Caki2 (cell line): ENCODE measurements around the gene SERPINB13. TPM values are rescaled to one million over a fixed set of nuclear protein-coding genes. Genes with fewer than 3 reads are reported as not detected.

Experiments used
- DNase-seq: peaks from one replicate; pipeline ENCODE4 v3.0.0-alpha.2; 2015; ENCODE audit warnings: low read depth
- in situ Hi-C: cut with HindIII; loops from 2 replicates; pipeline ENCODE4 v1.10.0; 2016; ENCODE audit warnings: low sequenced_read_pairs, low pct_unique_long_range_greater_than_20kb, mixed read lengths
- total RNA-seq: library from RNA; depleted of rRNA; stranded (reverse); fragments of >200 nt; shearing (Covaris generic); gene quantifications from 2 replicates; pipeline ENCODE4 v1.2.3, GENCODE V29; 2014; ENCODE audit warnings: low replicate concordance

SERPINB13 gene
- total RNA-seq, 1 experiment from 2014 or later = not detected

- in situ Hi-C loops = no loop called here
- DNase-seq = no peak
Observed at GRCh38 chr18:63579616-63580015, 7.5 kb upstream of the SERPINB13 start.

DNA sequence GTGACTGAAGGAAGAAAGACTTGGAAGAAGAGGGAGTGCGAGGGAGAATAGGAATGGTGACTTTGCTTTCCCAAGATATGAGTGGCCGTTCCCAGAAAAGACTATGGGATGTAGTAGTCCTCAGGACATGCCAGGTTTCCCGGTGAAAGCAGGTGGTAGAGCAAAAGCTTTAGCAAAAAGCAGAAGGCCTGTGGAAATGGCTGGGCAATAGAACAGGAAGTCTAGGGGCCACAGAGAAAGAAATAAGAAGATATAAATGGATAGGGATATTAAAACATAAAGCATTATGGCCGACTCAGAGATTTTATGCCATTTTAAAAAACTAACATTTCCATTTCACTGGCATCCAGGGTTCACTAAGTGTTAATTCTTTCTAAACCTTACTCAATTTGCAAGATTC lies 1.2 kb upstream of the SERPINB13 start:
- in situ Hi-C loops = no loop called here
- no peak for DNase-seq

- in situ Hi-C loops = no loop called here
- DNase-seq = no peak
Observed at GRCh38 chr18:63586431-63586830, 712 bp upstream of the SERPINB13 start.

DNA sequence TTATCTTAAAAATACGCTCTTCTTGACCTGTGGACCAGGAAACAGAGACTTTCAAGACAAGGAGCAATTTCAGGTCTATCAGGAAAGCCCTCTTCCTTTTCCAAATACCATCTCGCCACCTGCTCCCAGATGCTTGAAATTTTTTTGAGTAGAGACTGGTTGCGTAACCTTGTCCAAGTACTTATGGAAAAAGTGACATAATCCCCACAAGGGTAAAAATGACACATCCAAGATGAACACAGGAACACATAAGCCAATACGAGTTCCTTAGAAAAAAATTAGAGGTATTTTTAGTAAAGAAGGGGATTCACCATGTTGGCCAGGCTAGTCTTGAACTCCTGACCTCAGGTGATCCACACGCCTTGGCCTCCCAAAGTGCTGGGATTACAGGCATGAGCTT lies 1.8 kb downstream of the SERPINB13 start:
- DNase-seq = no peak
- in situ Hi-C loops = no loop called here

DNA sequence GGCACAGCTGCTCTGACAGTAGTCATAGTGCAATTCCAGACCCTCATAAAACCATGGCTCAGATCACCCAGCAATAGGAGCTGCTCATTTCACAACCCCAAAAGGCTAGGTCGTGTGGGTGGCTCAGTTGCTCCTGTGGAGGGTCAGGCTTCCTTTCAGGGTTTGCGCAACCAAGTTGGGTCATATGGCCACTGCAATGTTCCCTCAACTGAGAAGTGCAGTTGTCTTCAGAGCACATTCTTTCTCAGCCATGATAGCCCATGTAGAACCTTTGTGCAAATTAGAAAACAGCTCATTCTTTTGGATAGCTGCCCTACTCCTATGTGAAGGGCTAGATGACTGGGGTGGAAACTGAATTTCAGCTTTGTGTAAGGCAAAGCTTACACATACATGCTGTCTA lies 3.2 kb downstream of the SERPINB13 start:
- in situ Hi-C loops = no loop called here

DNA sequence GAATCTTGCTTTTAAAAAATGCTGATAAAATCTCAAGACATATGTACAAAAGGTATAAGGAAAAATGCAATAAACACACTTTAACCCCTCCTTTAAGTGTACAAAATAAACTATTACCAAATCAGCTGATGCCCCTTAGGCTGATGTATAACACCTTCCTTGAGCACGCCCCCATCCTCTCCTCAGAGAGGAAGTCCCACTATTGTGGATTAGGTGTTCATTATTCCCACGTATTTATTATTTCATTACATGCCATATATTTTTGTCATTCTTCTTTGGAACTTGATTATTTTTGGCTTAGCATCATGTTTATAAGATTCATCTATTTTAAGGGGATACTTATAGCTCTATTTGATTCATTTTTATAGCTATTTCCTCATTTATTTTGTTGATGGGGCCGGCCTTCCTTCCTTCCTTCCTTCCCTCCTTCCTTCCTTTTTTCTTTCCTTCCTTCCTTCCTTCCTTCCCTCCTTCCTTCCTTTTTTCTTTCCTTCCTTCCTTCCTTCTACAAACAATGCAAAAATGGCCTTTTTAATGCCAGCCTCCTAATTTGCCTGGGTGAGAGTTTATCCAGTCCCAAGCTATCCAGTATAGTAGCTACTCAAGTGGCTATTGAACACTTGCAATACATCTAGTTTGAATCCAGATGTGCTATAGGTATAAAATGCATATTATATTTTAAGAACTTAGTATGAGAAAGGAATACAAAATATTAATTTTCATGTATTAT lies 4.0 kb downstream of the SERPINB13 start:
- DNase-seq = no peak
- in situ Hi-C loops = no loop called here

More for the DNA sequence above, 3.2 kb downstream of the SERPINB13 start:
- DNase-seq = no peak

DNA sequence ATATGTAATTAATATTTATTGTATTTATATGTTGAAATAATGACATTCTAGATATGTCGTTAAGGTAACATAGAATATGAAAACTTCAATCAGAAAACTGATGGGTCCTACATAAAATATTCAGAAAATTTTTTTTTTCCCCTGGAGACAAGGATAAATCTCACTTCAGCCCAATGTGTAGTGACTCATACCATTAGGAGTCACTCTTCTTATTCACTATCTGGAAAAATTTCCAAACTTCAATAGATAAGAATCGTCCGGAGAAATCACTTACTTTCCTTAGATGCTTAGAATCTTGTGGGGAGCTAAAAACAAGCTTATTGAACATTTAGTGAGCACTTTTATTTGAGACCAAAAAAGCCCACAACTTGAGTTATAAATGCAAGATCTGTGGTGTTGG lies 4.6 kb downstream of the SERPINB13 start:
- in situ Hi-C loops = no loop called here
- DNase-seq = no peak

- in situ Hi-C loops = no loop called here
- DNase-seq = no peak
Observed at GRCh38 chr18:63592471-63592870, 5.3 kb downstream of the SERPINB13 start.

- in situ Hi-C loops = no loop called here
- no peak for DNase-seq
Observed at GRCh38 chr18:63596964-63597363, 9.8 kb downstream of the SERPINB13 start.

DNA sequence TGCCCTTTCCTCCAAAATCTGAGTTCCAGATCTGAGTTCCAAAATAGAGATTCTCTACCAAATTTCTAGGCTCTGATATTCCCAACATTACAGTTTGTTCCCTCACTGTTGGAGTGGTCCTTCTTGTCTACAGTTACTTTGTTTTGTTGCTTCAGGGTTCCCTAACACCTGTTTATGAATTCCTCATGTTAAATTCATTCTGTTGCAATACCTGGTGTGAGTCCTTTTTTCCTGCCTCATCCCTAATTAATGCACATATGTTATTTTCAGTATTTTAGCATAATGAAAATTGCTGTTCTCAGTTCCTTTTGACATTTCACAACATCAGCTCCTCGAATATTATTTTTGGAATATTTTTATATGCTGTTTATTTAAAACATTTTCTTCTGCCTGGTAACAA lies 16.2 kb downstream of the SERPINB13 start:
- in situ Hi-C loops = no loop called here
- DNase-seq = no peak

DNA sequence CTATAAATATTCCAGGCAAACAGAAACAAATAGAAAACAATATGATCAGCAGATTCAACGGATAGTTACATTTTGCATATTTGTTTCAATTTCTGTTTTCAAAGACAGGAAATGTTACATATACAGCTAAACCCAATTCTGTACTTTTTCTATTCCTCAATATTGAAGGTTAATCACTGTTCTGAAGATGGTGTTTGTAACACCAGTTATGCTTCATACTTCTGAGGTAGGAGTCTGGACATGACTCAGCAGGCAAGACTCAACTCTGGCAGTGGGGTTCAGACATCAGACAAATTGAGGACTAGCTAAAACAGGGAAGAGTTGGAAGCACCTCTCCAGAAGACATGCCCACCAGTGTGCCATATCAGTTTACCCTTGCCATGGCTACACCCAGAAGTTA lies 16.6 kb downstream of the SERPINB13 start:
- DNase-seq = no peak
- in situ Hi-C loops = no loop called here

- DNase-seq = no peak
- in situ Hi-C loops = no loop called here
Observed at GRCh38 chr18:63604791-63605567, 17.8 kb downstream of the SERPINB13 start.

- DNase-seq = no peak
- in situ Hi-C loops = no loop called here
Observed at GRCh38 chr18:63606526-63606925, 19.4 kb downstream of the SERPINB13 start.

GRCh38 chr18:63613420-63613819 lies 26.3 kb downstream of the SERPINB13 start:
- in situ Hi-C loops = no loop called here
- no peak for DNase-seq

DNA sequence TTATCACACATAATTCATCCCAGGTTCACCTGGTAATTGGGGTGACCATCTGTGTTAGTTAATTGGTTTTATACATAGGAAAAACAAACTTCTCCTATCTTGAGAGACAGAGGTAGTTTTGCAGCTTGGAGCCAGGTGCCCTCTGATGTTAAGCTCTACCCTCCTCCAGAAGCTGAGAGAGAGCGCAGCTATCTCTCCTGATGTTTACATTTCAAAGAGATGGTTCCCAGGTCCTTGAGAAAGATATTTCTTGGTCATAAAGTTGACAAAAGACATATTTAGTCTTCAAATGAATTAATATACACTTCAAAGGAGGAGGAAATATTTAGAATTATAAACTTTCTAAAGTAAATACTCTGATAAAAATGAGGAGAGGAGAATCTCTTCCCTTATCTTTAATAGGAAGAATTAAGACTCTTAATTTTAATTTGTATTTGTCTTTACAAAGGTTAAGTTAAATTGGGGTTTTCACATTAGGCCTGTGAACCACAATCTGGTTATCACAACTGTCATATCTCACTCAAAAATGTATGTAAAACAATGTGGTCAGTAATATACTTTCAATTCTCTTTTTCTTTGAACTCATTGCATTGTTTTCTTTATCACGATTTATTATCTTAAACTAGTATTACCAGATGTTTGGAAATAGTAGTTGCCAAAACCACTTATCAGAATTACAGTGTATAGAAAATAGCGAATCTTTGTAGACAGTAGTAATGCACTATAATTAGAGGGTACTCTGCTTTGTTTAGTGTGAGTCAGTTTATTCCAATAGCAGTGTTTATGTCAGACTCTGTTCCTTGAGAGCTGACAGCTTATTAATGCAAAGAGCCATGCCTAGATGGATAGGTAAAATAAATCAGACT lies 30.1 kb downstream of the SERPINB13 start:
- in situ Hi-C loops = no loop called here
- DNase-seq = no peak

DNA sequence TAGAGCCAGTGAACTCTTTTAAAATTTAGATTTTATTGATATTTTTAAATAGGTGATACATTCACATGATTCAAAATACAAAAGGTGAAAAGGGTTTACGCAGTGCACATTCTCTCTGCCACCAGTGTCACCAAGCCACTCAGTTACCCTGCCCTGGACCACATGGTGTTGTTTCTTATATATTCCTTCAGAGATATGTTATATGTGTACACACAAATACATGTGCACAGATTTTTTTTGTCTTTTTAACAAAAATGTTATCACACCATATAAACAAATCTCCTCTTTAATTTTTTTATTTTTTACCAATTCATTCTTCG lies 30.7 kb downstream of the SERPINB13 start:
- in situ Hi-C loops = no loop called here
- no peak for DNase-seq

DNA sequence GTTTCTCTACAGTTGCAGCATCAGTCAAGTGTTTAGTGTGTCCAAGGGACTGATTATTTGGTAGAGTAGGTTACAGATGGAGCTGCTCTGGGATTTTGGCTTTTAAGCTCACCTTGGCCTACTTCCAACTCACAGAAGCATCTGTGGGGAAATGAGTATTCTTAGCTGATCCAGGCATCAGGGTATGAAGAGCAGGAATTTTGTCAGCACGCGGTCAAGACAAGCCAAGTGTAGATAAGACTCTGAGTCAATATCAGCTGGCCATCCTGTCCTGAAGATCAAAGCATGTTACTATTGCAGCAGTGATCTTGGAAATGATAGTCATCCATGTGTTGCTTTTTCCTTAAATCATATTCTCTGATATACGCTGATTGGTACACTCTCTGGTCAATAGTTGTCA lies 32.5 kb downstream of the SERPINB13 start:
- in situ Hi-C loops = no loop called here
- no peak for DNase-seq

DNA sequence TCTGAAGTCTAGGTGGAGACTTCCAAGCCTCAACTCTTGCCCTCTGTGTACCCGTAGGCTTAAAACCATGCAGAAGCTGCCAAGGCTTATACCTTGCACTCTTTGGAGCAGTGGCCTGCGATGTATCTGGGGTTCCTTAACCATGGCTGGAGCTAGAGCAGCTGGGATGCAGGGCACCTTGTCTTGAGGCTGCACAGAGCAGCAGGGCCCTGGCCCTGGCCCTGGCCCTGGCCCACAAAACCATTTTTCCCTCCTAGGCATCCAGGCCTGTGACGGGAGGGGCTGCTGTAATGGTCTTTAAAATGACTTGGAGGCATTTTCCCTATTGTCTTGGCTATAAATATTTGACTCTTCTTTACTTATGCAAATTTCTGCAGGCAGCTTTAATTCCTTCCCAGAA lies 37.7 kb downstream of the SERPINB13 start:
- no peak for DNase-seq
- in situ Hi-C loops = no loop called here

- in situ Hi-C loops = no loop called here
- no peak for DNase-seq
Observed at GRCh38 chr18:63626431-63626830, 39.3 kb downstream of the SERPINB13 start.
